SH-SY5Y (cell line): ENCODE measurements around the gene IDH3A.

ENCODE experiments used
- GATA2 ChIP-seq: IDR thresholded peaks from 2 replicates; pipeline ENCODE4 v1.6.1; 2011; ENCODE audit warnings: mild to moderate bottlenecking, low read depth, low read length
- GATA3 ChIP-seq: IDR thresholded peaks from 2 replicates; pipeline ENCODE4 v1.6.1; 2011; ENCODE audit warnings: low read depth, mild to moderate bottlenecking, low read length, moderate library complexity

GRCh38 chr15:78156653-78157052 lies 7.5 kb downstream of the IDH3A start:
- TF ChIP-seq GATA2 (no peak), GATA3 (no peak)
